PC-9 (cell line): ENCODE data around the gene CDHR4. TPM values are rescaled to one million over a fixed set of nuclear protein-coding genes. Genes with fewer than 3 reads are reported as not detected.

ENCODE experiments used
- BruUV-seq: library from RNA; stranded (reverse); fragments of 400-500 nt; replicated peaks from 2 replicates; lab custom pipeline; 2021; lab: Mats Ljungman, UMichigan
- CTCF ChIA-PET: fragments of 300-600 bp; sonication (Branson Sonifier 250); formaldehyde crosslinking; loops from one replicate; lab custom pipeline; 2022; ENCODE audit warnings: antibody characterized with exemption; lab: Charles Lee
- POLR2A ChIA-PET: fragments of 300-600 bp; sonication (Branson Sonifier 250); formaldehyde crosslinking; loops from one replicate; lab custom pipeline; 2022; ENCODE audit warnings: antibody characterized with exemption; ENCODE audit not compliant: unreplicated experiment; lab: Charles Lee
- DNase-seq, 2 experiments: peaks; one replicate each; pipeline versions ENCODE4 v3.0.0 to v3.0.0-alpha.2; 2015 to 2022; ENCODE audit warnings: mixed read lengths in 1 of 2
- H2AFZ ChIP-seq: fragments of 200-600 bp; sonication (generic); 2 replicates; pipeline ENCODE4 v1.8.1; 2017; ENCODE audit warnings: antibody characterized with exemption
- H3F3A ChIP-seq: fragments of 200-600 bp; sonication (generic); 2 replicates; pipeline ENCODE4 v1.8.1; 2017; ENCODE audit warnings: antibody characterized with exemption, mild to moderate bottlenecking, low read depth; ENCODE audit not compliant: insufficient read depth
- H3K27ac ChIP-seq: fragments of 200-600 bp; sonication (generic); 2 replicates; pipeline ENCODE4 v1.6.1; 2016; ENCODE audit warnings: mixed run types
- H3K27me3 ChIP-seq: fragments of 200-600 bp; sonication (generic); 2 replicates; pipeline ENCODE4 v1.6.1; 2016; ENCODE audit warnings: low read depth, mixed run types; ENCODE audit not compliant: insufficient read depth
- H3K36me3 ChIP-seq: fragments of 200-600 bp; sonication (generic); 2 replicates; pipeline ENCODE4 v1.6.1; 2016; ENCODE audit warnings: low read depth, mixed run types
- H3K4me1 ChIP-seq: fragments of 200-600 bp; sonication (generic); replicated peaks from 2 replicates; pipeline ENCODE4 v1.6.1; 2016; ENCODE audit warnings: mixed run types; ENCODE audit not compliant: insufficient read depth
- H3K4me2 ChIP-seq: fragments of 200-600 bp; sonication (generic); 2 replicates; pipeline ENCODE4 v1.6.1; 2017; ENCODE audit warnings: mixed run types
- H3K4me3 ChIP-seq: fragments of 200-600 bp; sonication (generic); 2 replicates; pipeline ENCODE4 v1.6.1; 2016; ENCODE audit warnings: mixed run types
- H3K79me2 ChIP-seq: fragments of 200-600 bp; sonication (generic); 2 replicates; pipeline ENCODE4 v1.6.1; 2017; ENCODE audit warnings: low read depth, mixed run types
- H3K9me2 ChIP-seq: fragments of 200-600 bp; sonication (generic); 2 replicates; pipeline ENCODE4 v1.8.1; 2017; ENCODE audit warnings: mild to moderate bottlenecking; ENCODE audit not compliant: insufficient read depth
- H3K9me3 ChIP-seq: fragments of 200-600 bp; sonication (generic); 2 replicates; pipeline ENCODE4 v1.8.1; 2016; ENCODE audit warnings: low read depth; ENCODE audit not compliant: insufficient read depth
- H4K20me1 ChIP-seq: fragments of 200-600 bp; sonication (generic); 2 replicates; pipeline ENCODE4 v1.8.1; 2017; ENCODE audit not compliant: insufficient read depth
- CTCF ChIP-seq: fragments of 200-600 bp; sonication (generic); conservative IDR thresholded peaks from 2 replicates; pipeline ENCODE4 v1.6.1; 2017; ENCODE audit warnings: mixed run types, antibody characterized with exemption, mild to moderate bottlenecking, moderate library complexity
- EZH2 ChIP-seq: fragments of 200-600 bp; sonication (generic); IDR thresholded peaks from 2 replicates; pipeline ENCODE4 v1.8.0; 2017; ENCODE audit warnings: antibody characterized with exemption, low read depth
- intact Hi-C: fragments of 100-400 bp; cut with micrococcal nuclease; formaldehyde crosslinking; loops from one replicate; pipeline ENCODE4 v1.10.0; 2022; ENCODE audit not compliant: unreplicated experiment
- total RNA-seq: library from RNA; stranded (reverse); gene quantifications from 2 replicates; pipeline ENCODE4 v1.2.3, GENCODE V29; 2021

Gene CDHR4
- total RNA-seq, 1 experiment from 2014 or later = 3.5 TPM

DNA sequence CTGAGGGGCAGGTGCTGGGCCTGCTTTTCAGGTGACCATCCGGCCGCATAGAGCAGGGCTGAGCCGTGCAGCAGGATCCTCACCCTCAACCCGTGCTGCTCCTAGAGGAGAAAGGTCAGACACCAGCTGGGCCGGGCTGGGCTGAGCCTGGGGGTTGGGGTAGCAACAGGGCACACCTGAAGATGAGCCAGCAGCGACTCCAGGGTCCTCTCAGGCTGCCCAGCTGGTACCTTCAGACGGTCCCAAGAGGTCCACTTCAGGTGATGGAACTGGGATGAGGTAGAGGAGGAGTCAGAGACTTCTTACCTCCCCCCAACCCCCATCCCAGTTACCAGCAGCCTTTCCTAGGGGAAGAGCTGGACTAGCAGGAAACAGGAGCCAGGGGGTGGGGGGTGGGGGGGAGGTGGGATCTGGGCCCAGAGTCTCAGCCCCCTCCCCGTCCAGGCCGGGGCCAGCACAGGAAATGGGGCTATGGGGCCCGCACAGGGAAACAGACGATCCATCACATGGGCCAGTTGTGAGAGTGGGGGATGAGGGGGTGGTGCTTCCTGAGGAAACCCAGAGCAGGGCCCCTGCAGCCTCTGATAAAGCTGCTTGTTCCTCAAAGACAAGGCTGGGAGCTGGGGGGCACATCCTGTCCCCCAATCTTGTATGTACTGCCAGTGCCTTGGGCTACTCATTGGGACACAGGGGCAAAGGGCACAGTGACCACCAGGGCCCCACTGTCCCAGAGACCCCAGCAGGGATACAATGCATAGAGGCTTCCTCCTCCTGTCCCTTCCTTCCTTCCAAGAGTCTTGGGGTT is 6.4 kb upstream of the CDHR4 start:
- Histone ChIP-seq H3K9me3 (no peaks in the 10 kb centered on the region), H3K36me3 (no peaks in the 10 kb centered on the region), H3K79me2 (no peaks in the 10 kb centered on the region), H3K4me2 (no peak overlapping the region), H4K20me1 (no peaks in the 10 kb centered on the region; the same call in 1 of the 2 replicates), H3K4me3 (no peak overlapping the region), H3K27ac (no peak overlapping the region), H3K9me2 (no peaks in the 10 kb centered on the region), H2AFZ (no peak overlapping the region), H3K27me3 (peaks cover 9% of the 10 kb centered on the region), H3K4me1 (no peaks in the 10 kb centered on the region), H3F3A (no peaks in the 10 kb centered on the region; the same call in 1 of the 2 replicates)
- intact Hi-C loops = no loop called here
- no peak for TF ChIP-seq CTCF
- no peak for TF ChIP-seq EZH2
- BruUV-seq = no TSS peak
- ChIA-PET CTCF (no interaction called here), POLR2A (interaction anchor here (1.5 kb wide), 1 partner anchor 94 kb away, joined by 13 read pairs; no protein-coding TSS in a partner anchor)
- no peak for DNase-seq

DNA sequence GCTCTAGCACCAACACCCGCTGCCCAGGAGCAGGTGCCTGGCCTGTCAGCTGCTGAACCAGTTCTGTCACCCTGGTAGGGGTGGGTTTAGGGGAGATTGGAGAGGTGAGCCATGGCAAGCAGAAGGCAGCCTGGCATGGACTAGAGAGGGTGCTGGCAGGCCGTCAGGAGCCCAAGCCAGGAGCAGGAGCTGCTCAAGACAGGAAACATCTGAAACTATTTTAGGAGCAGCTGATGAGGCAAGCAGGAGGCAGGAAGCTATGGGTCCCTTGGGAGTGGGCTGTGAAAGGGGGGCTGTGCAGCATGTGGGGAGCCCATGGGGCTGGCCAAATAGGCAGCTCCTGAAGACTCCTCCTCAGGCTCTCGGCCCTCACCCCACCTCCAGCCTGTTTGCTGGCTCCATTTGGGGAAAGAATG is 5.7 kb upstream of the CDHR4 start:
- Histone ChIP-seq H3K4me3 (no peak overlapping the region), H3K27ac (no peak overlapping the region), H3K9me3 (no peaks in the 10 kb centered on the region), H3K4me2 (no peak overlapping the region), H4K20me1 (no peaks in the 10 kb centered on the region; the same call in 1 of the 2 replicates), H3K79me2 (no peaks in the 10 kb centered on the region), H3K4me1 (no peaks in the 10 kb centered on the region), H3K9me2 (no peaks in the 10 kb centered on the region), H3K27me3 (peaks cover 9% of the 10 kb centered on the region), H3F3A (no peaks in the 10 kb centered on the region; the same call in 1 of the 2 replicates), H2AFZ (no peak overlapping the region), H3K36me3 (no peaks in the 10 kb centered on the region)
- intact Hi-C loops = no loop called here
- no peak for TF ChIP-seq CTCF
- no peak for TF ChIP-seq EZH2
- no TSS peak for BruUV-seq
- DNase-seq = no peak
- POLR2A ChIA-PET = interaction anchor here (1.5 kb wide), 1 partner anchor 95 kb away, joined by 13 read pairs; no protein-coding TSS in a partner anchor
- CTCF ChIA-PET = interaction anchor here (0.9 kb wide), 1 partner anchor 34 kb away, joined by 3 read pairs; no protein-coding TSS in a partner anchor

- no peak for TF ChIP-seq EZH2
- TF ChIP-seq CTCF = no peak
- CTCF ChIA-PET = interaction anchor here (0.9 to 1.1 kb wide), 2 partner anchors 35 to 36 kb away, joined by 3 read pairs; no protein-coding TSS in a partner anchor
- Histone ChIP-seq H3K79me2 (no peaks in the 10 kb centered on the region), H3F3A (no peaks in the 10 kb centered on the region; the same call in 1 of the 2 replicates), H3K4me3 (no peak overlapping the region), H3K9me3 (no peaks in the 10 kb centered on the region), H4K20me1 (no peaks in the 10 kb centered on the region; the same call in 1 of the 2 replicates), H3K9me2 (no peaks in the 10 kb centered on the region), H3K27me3 (peaks cover 9% of the 10 kb centered on the region), H3K27ac (no peak overlapping the region), H3K4me1 (peaks cover 8% of the 10 kb centered on the region; the same call in 1 of the 2 replicates), H2AFZ (no peak overlapping the region), H3K36me3 (no peaks in the 10 kb centered on the region), H3K4me2 (no peak overlapping the region)
- POLR2A ChIA-PET = interaction anchor here (1.5 kb wide), 1 partner anchor 96 kb away, joined by 13 read pairs; no protein-coding TSS in a partner anchor
- no TSS peak for BruUV-seq
- intact Hi-C loops = loop anchor here (5.0 kb wide), 1 partner anchor 82 kb away; the partner anchor contains the start of gene GMPPB
- DNase-seq = no peak
Observed at GRCh38 chr3:49804141-49805041, 4.7 kb upstream of the CDHR4 start.
